ENCODE data around the gene ACADSB.

GRCh38 chr10:122984708-122985107, 24.1 kb upstream of the ACADSB start:
- TF ChIP-seq CTCF (conservative IDR thresholded peaks at IDR 0.05) (no peak), EZH2 (IDR thresholded peaks at IDR 0.05; ENCODE audit: low read depth) (no peak)
